Endodermal cell (in vitro differentiated cells): Measurements from ENCODE around the gene MAN2B2. TPM values are rescaled to one million over a fixed set of nuclear protein-coding genes. Genes with fewer than 3 reads are reported as not detected.

Experiments used
- DNase-seq: peaks from one replicate; pipeline ENCODE4 v3.0.0-alpha.2; 2017
- H3K27ac ChIP-seq: 2 replicates; pipeline ENCODE4 v1.5.1; 2013; ENCODE audit warnings: mild to moderate bottlenecking, low read depth, low read length, moderate library complexity
- H3K27me3 ChIP-seq: 2 replicates; pipeline ENCODE4 v1.6.1; 2013; ENCODE audit warnings: mild to moderate bottlenecking, low read length, moderate library complexity; ENCODE audit not compliant: insufficient read depth, control insufficient read depth, poor library complexity, severe bottlenecking
- H3K36me3 ChIP-seq: 2 replicates; pipeline ENCODE4 v1.7.0; 2013; ENCODE audit warnings: mild to moderate bottlenecking, low read length, moderate library complexity; ENCODE audit not compliant: control insufficient read depth, insufficient read depth
- H3K4me1 ChIP-seq: one replicate; pipeline ENCODE4 v1.7.0; 2013; ENCODE audit warnings: low read length; ENCODE audit not compliant: control insufficient read depth, insufficient read depth
- H3K4me3 ChIP-seq: 2 replicates; pipeline ENCODE4 v1.5.1; 2013; ENCODE audit warnings: mild to moderate bottlenecking, low read length, moderate library complexity
- H3K9ac ChIP-seq: 2 replicates; pipeline ENCODE4 v1.6.1; 2013; ENCODE audit warnings: mild to moderate bottlenecking, low read length, moderate library complexity; ENCODE audit not compliant: poor library complexity, severe bottlenecking; ENCODE audit errors: extremely low read depth
- H3K9me3 ChIP-seq: 2 replicates; pipeline ENCODE4 v1.6.1; 2013; ENCODE audit warnings: mild to moderate bottlenecking, low read length, moderate library complexity; ENCODE audit not compliant: control insufficient read depth
- H3K27ac Mint-ChIP-seq: 2 replicates; pipeline ENCODE4 v1.8.0; 2020; ENCODE audit warnings: mixed read lengths
- H3K27me3 Mint-ChIP-seq: 2 replicates; pipeline ENCODE4 v1.8.0; 2021; ENCODE audit warnings: mild to moderate bottlenecking, mixed read lengths; ENCODE audit not compliant: insufficient read depth
- H3K36me3 Mint-ChIP-seq: 2 replicates; pipeline ENCODE4 v1.8.0; 2020; ENCODE audit warnings: low read depth, mixed read lengths
- H3K4me1 Mint-ChIP-seq: 2 replicates; pipeline ENCODE4 v1.8.0; 2020; ENCODE audit warnings: mixed read lengths
- H3K4me3 Mint-ChIP-seq: 2 replicates; pipeline ENCODE4 v1.8.0; 2020; ENCODE audit warnings: mild to moderate bottlenecking, moderate library complexity, mixed read lengths
- H3K9me3 Mint-ChIP-seq: 2 replicates; pipeline ENCODE4 v1.8.0; 2020; ENCODE audit warnings: mild to moderate bottlenecking, mixed read lengths
- WGBS, 2 experiments: methylation state at CpG; one replicate each; pipeline versions ENCODE4 v1.1.5 to v1.1.7; 2013; ENCODE audit warnings: missing lambda C conversion rate in 2 of 2, mixed read lengths in 1 of 2; ENCODE audit not compliant: insufficient coverage in 1 of 2, insufficient read length in 1 of 2; 5-methylcytosine and 5-hydroxymethylcytosine counted together
- total RNA-seq, 2 donors: library from RNA; stranded (reverse); fragmentation: NEBNext Ultra II Directional in 1 of 2; extraction: Animal tissue kit (Norgen Biotek cat#: 25700) in 1 of 2; gene quantifications; 2 replicates in 1 of 2; 3 replicates in 1 of 2; pipeline ENCODE4 v1.2.1, GENCODE V29; 2021
- TF ChIP-seq, protein P1 (sequence below): fragments of 200-600 bp; sonication (generic); conservative IDR thresholded peaks from 2 replicates; pipeline ENCODE4 v1.5.0; 2021; ENCODE audit warnings: antibody characterized with exemption, mild to moderate bottlenecking

MAN2B2 gene
- total RNA-seq, 2 donors from 2014 or later, result 13.3 to 20.8 TPM

DNA sequence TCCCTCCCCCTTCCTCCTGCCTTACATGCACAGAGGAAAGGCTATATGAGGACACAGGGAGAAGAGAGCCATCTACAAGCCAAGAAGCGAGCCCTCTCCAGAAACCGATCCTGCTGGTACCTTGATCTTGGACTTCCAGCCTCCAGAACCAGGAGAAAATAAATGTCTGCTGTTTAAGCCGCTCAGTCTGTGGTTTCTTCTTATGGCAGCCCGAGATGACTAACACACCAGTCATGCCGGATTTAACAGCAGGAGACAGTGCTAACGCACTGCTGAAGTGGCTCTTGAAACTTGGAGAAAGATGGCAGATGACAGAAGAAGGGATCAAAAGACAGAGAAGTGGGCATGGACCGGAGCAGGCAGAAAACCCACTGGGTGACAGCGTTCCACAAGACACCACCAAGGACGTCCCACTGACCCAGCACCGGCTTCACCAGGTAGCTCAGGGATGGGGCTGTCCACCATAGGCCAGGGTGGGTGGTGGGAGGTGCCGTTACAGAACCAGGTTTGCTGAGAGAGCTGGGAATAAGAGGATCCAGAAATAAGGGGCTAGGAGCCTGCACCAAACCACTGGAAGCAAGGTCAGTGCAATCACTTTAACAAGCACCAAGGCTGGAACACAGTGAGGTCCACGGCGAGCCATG lies 6.2 kb upstream of the MAN2B2 start:
- no peak overlapping the region for H3K27ac Mint-ChIP-seq
- H3K4me3 Mint-ChIP-seq, result no peak overlapping the region
- DNase-seq, result no peak
- no peak overlapping the region for H3K4me3 ChIP-seq
- H3K36me3 Mint-ChIP-seq, result no peaks in the 10 kb centered on the region
- H3K36me3 ChIP-seq, result no peaks in the 10 kb centered on the region
- peaks cover 5% of the 10 kb centered on the region for H3K4me1 Mint-ChIP-seq
- peaks cover 59% of the 10 kb centered on the region for H3K27me3 ChIP-seq
- 63 to 69% methylated on average over 12 to 13 of the region's 13 CpGs for WGBS, 2 experiments
- H3K9me3 Mint-ChIP-seq, result no peaks in the 10 kb centered on the region
- H3K27me3 Mint-ChIP-seq, result peaks cover 87% of the 10 kb centered on the region
- H3K9ac ChIP-seq, result no peak overlapping the region
- TF ChIP-seq, protein P1, sequence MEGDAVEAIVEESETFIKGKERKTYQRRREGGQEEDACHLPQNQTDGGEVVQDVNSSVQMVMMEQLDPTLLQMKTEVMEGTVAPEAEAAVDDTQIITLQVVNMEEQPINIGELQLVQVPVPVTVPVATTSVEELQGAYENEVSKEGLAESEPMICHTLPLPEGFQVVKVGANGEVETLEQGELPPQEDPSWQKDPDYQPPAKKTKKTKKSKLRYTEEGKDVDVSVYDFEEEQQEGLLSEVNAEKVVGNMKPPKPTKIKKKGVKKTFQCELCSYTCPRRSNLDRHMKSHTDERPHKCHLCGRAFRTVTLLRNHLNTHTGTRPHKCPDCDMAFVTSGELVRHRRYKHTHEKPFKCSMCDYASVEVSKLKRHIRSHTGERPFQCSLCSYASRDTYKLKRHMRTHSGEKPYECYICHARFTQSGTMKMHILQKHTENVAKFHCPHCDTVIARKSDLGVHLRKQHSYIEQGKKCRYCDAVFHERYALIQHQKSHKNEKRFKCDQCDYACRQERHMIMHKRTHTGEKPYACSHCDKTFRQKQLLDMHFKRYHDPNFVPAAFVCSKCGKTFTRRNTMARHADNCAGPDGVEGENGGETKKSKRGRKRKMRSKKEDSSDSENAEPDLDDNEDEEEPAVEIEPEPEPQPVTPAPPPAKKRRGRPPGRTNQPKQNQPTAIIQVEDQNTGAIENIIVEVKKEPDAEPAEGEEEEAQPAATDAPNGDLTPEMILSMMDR, result no peak
- H3K4me1 ChIP-seq, result no peaks in the 10 kb centered on the region
- H3K9me3 ChIP-seq, result no peaks in the 10 kb centered on the region
- H3K27ac ChIP-seq, result no peak overlapping the region

DNA sequence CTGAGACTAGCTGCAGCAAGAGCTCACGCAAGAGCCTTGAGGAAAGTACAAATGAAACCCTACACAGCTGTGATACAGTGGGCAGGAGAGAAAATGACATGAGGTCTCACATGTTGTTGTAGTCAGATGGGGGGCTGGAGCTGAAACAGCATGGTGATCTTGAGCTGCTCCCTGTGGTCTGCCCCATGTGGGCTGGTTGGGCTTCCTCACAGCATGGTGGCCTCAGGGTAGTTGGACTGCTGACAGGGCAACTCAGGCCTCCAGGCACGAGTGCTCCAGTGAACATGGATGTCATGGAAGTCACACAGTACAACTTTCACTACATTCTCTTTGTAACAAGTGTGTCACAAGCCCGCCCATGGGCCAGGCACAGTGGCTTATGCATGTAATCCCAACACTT lies 3.4 kb upstream of the MAN2B2 start:
- Histone ChIP-seq H3K4me1 (no peaks in the 10 kb centered on the region), H3K36me3 (no peaks in the 10 kb centered on the region), H3K9ac (no peak overlapping the region), H3K9me3 (no peaks in the 10 kb centered on the region), H3K4me3 (no peak overlapping the region), H3K27ac (no peak overlapping the region), H3K27me3 (peaks cover 37% of the 10 kb centered on the region)
- H3K27ac Mint-ChIP-seq, result no peak overlapping the region
- peaks cover 63% of the 10 kb centered on the region for H3K27me3 Mint-ChIP-seq
- 85 to 100% methylated on average over 2 to 3 of the region's 3 CpGs for WGBS, 2 experiments
- H3K36me3 Mint-ChIP-seq, result no peaks in the 10 kb centered on the region
- H3K9me3 Mint-ChIP-seq, result no peaks in the 10 kb centered on the region
- H3K4me3 Mint-ChIP-seq, result no peak overlapping the region
- H3K4me1 Mint-ChIP-seq, result peaks cover 5% of the 10 kb centered on the region
- TF ChIP-seq, protein P1, result no peak
- DNase-seq, result no peak

DNA sequence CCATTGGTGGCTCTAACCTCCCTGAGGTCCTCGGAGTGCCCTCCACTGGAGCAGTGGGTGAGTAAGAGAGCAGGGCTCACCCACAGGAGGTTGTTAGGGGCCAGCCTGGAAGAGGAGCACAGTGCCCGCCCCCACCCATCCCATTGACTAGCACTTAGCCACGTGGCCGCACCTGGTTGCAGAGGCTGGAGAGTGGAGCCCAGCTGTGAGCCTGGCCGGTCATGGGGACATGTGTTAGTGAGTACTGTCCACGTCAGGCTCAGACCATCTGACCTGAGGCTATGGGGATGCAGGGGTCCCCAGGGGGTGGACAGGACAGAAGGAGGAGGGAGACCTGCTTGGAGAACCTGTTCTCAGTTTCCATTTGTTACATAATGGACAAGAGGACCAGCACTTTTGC lies 1.4 kb upstream of the MAN2B2 start:
- Histone ChIP-seq H3K27ac (no peak overlapping the region), H3K9me3 (no peaks in the 10 kb centered on the region), H3K27me3 (peaks cover 28% of the 10 kb centered on the region), H3K9ac (no peak overlapping the region), H3K4me1 (no peaks in the 10 kb centered on the region), H3K36me3 (peaks cover 5% of the 10 kb centered on the region), H3K4me3 (no peak overlapping the region)
- peaks cover 5% of the 10 kb centered on the region for H3K4me1 Mint-ChIP-seq
- DNase-seq, result no peak
- peaks cover 10% of the 10 kb centered on the region for H3K36me3 Mint-ChIP-seq
- WGBS, 2 experiments, result 79 to 100% methylated on average over 1 to 6 of the region's 6 CpGs
- H3K9me3 Mint-ChIP-seq, result no peaks in the 10 kb centered on the region
- H3K27ac Mint-ChIP-seq, result no peak overlapping the region
- peaks cover 45% of the 10 kb centered on the region for H3K27me3 Mint-ChIP-seq
- TF ChIP-seq, protein P1, result no peak
- H3K4me3 Mint-ChIP-seq, result no peak overlapping the region
